ELF-1 (cell line): ENCODE data around the gene DRD5.
A peak's percentile ranks its signal among the peaks of the same experiment; 100 is the strongest.
"Not testable (repeated sequence)": the region's sequence is repeated elsewhere in the genome, so short reads cannot be mapped to it uniquely, and the experiment has no call there.

Source experiments
- DNase-seq: peaks from one replicate; pipeline ENCODE4 v3.0.0-alpha.2; 2016; ENCODE audit warnings: low read depth, low spot score

DRD5 gene

GRCh38 chr4:9781343-9782135 is at the start of gene DRD5:
DRD5 (plus strand) TSS chr4:9781634; CDS start chr4:9782030, 396 bp downstream.
- peak; percentile 44 for DNase-seq

GRCh38 chr4:9732256-9732655 is 49.2 kb upstream of the DRD5 start:
- peak; percentile 47 for DNase-seq

GRCh38 chr4:9735515-9735914 is 45.9 kb upstream of the DRD5 start:
- DNase-seq, result peak; percentile 71

GRCh38 chr4:9737280-9737679 is 44.2 kb upstream of the DRD5 start:
- peak; percentile 51 for DNase-seq

GRCh38 chr4:9743789-9744188 is 37.6 kb upstream of the DRD5 start:
- DNase-seq, result not testable (repeated sequence)

- DNase-seq, result no peak
Observed at GRCh38 chr4:9745782-9746181, 35.7 kb upstream of the DRD5 start.

GRCh38 chr4:9758641-9759317 is 22.7 kb upstream of the DRD5 start:
- DNase-seq, result no peak

- peak; percentile 87 for DNase-seq
Observed at GRCh38 chr4:9762823-9763475, 18.5 kb upstream of the DRD5 start.

- DNase-seq, result no peak
Observed at GRCh38 chr4:9764155-9764696, 17.2 kb upstream of the DRD5 start.

GRCh38 chr4:9765091-9765490 is 16.3 kb upstream of the DRD5 start:
- peak; percentile 36 for DNase-seq

- no peak for DNase-seq
Observed at GRCh38 chr4:9769321-9769720, 12.1 kb upstream of the DRD5 start.

- DNase-seq, result no peak
Observed at GRCh38 chr4:9771034-9771433, 10.4 kb upstream of the DRD5 start.

- no peak for DNase-seq
Observed at GRCh38 chr4:9773471-9773870, 8.0 kb upstream of the DRD5 start.

- DNase-seq, result no peak
Observed at GRCh38 chr4:9782136-9782436, 652 bp downstream of the DRD5 start.

GRCh38 chr4:9785891-9786290 is 4.5 kb downstream of the DRD5 start:
- not testable (repeated sequence) for DNase-seq

GRCh38 chr4:9792381-9792780 is 10.9 kb downstream of the DRD5 start:
- DNase-seq, result no peak

- DNase-seq, result not testable (repeated sequence)
Observed at GRCh38 chr4:9796641-9797040, 15.2 kb downstream of the DRD5 start.

- no peak for DNase-seq
Observed at GRCh38 chr4:9800848-9801247, 19.4 kb downstream of the DRD5 start.

GRCh38 chr4:9804918-9805317 is 23.5 kb downstream of the DRD5 start:
- DNase-seq, result no peak

GRCh38 chr4:9808077-9808476 is 26.6 kb downstream of the DRD5 start:
- peak; percentile 20 for DNase-seq

GRCh38 chr4:9811806-9812205 is 30.4 kb downstream of the DRD5 start:
- no peak for DNase-seq
